ENCODE measurements around the gene CD55.

GRCh38 chr1:207329469-207329868 lies 8.0 kb downstream of the CD55 start:
- TF ChIP-seq EP300 (IDR thresholded peaks at IDR 0.05), result no peak
- TF ChIP-seq POLR2AphosphoS5 (IDR thresholded peaks at IDR 0.05), result no peak
